ENCODE measurements around the gene VAC14.

- TF ChIP-seq EZH2 (IDR thresholded peaks at IDR 0.05; ENCODE audit: low read depth, unreplicated experiment) = no peak
- TF ChIP-seq EZH2phosphoT487 (IDR thresholded peaks at IDR 0.05; ENCODE audit: unreplicated experiment) = no peak
- TF ChIP-seq CTCF (conservative IDR thresholded peaks at IDR 0.05; ENCODE audit: low read depth in 2 of 2) = no peak
- no peak for TF ChIP-seq REST (IDR thresholded peaks at IDR 0.05; ENCODE audit: unreplicated experiment)
- TF ChIP-seq CREB1 (CRISPR knock-in tag; IDR thresholded peaks at IDR 0.05; ENCODE audit: low read depth) = no peak
- no peak for TF ChIP-seq POLR2AphosphoS5 (IDR thresholded peaks at IDR 0.05; ENCODE audit: low read depth)
- TF ChIP-seq JUNB (IDR thresholded peaks at IDR 0.05; ENCODE audit: unreplicated experiment) = no peak
- TF ChIP-seq STAT1 (IDR thresholded peaks at IDR 0.05; ENCODE audit: unreplicated experiment) = no peak
- TF ChIP-seq ETS1 (IDR thresholded peaks at IDR 0.05) = no peak
- TF ChIP-seq ZNF331 (CRISPR knock-in tag; IDR thresholded peaks at IDR 0.05; ENCODE audit: low read depth) = no peak
- no peak for TF ChIP-seq NANOG (IDR thresholded peaks at IDR 0.05; ENCODE audit: borderline replicate concordance)
- TF ChIP-seq ZNF114 (CRISPR knock-in tag; IDR thresholded peaks at IDR 0.05) = no peak
Observed at GRCh38 chr16:70656065-70656711, 144.8 kb downstream of the VAC14 start.

Data from GM23338 (cell line).